ENCODE data around the gene DFFA. TPM values are rescaled to one million over a fixed set of nuclear protein-coding genes. Genes with fewer than 3 reads are reported as not detected.

Gene DFFA
- polyA plus RNA-seq, 1 of the 3 experiments (the other 2 are of a cell fraction) = 42.3 TPM

DNA sequence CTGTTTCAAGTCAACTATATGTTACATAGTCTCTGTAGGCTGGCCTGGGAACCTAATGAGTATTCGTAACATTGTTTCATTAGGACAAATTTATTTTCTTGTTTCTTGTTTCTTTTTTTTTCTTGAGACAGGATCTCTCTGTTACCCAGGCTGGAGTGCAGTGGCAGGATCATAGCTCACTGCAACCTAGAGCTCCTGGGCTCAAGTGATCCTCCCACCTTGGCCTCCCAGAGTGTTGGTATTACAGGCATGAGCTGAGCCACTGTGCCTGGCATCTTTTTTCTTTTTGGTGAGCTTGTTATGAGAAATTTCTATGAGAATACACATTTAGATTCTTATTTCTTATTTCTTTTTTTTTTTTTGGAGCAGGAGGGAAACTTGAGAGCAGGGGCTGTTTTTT lies 35.3 kb downstream of the DFFA start:
- WGBS (ENCODE audit: low lambda C conversion rate) = 92% methylated on average over 1 of the region's 1 CpG
- CTCF ChIA-PET = interaction anchor here (1.3 to 10.8 kb wide), 2 partner anchors 8 to 57 kb away, joined by 4 to 203 read pairs; no protein-coding TSS in a partner anchor

DNA sequence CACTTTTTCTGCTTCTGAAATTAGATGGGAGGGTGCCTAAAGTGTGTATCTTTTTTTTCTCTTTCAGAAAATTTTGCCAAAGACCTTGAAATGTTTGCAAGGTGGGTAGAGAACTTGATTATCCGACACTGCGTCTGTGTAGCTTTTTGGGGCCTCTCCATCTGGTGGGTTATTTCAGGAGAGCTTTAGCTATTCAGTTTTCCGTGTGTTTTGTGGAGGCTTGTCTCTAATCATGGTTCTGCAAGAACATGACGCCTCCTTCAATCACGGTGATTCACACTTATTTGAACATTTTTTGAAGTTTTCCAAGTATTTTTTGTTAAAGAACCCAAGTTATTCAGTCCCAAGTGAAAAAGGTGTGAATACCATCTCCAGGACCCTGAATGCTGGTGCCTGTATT lies 37.7 kb downstream of the DFFA start:
- Histone ChIP-seq H3K4me1 (ENCODE audit: control insufficient read depth in 1 of 2, insufficient read depth in 2 of 2, low read depth in 1 of 2, low read length in 1 of 2) (peaks cover 8 to 9% of the 10 kb centered on the region in 2 experiments; a peak in 2 of 4 replicates), H3K27me3 (ENCODE audit: insufficient read depth) (no peaks in the 10 kb centered on the region), H4K20me1 (ENCODE audit: insufficient read depth) (no peaks in the 10 kb centered on the region), H3F3A (replicated peaks; ENCODE audit: insufficient read depth) (peaks cover 4% of the 10 kb centered on the region), H2AFZ (ENCODE audit: low read depth) (no peak overlapping the region), H3K9me2 (no peaks in the 10 kb centered on the region), H3K4me3 (ENCODE audit: low read depth in 2 of 2, low read length in 1 of 2) (no peak overlapping the region), H3K9me3 (no peaks in the 10 kb centered on the region), H3K9ac (no peak overlapping the region), H3K4me2 (no peak overlapping the region), H3K79me2 (ENCODE audit: insufficient read depth) (peaks cover 18% of the 10 kb centered on the region), H3K36me3 (replicated peaks in 1 of 2; ENCODE audit: control insufficient read depth in 1 of 2, insufficient read depth in 2 of 2, low read length in 1 of 2) (peaks cover 0 to 3% of the 10 kb centered on the region in 2 experiments), H3K27ac (ENCODE audit: low read depth in 2 of 2, low read length in 1 of 2) (no peak overlapping the region)
- no peak for DNase-seq
- 99% methylated on average over 5 of the region's 5 CpGs for WGBS (ENCODE audit: low lambda C conversion rate)
- ChIA-PET POLR2A (interaction anchor here (0.9 kb wide), 1 partner anchor 8 kb away, joined by 3 read pairs; no protein-coding TSS in a partner anchor), CTCF (interaction anchor here (1.2 to 10.8 kb wide), 3 partner anchors 12 to 60 kb away, joined by 3 to 203 read pairs (median 4); partner anchors contain the start of gene PEX14)
- TF ChIP-seq, protein P1, sequence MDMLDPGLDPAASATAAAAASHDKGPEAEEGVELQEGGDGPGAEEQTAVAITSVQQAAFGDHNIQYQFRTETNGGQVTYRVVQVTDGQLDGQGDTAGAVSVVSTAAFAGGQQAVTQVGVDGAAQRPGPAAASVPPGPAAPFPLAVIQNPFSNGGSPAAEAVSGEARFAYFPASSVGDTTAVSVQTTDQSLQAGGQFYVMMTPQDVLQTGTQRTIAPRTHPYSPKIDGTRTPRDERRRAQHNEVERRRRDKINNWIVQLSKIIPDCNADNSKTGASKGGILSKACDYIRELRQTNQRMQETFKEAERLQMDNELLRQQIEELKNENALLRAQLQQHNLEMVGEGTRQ (IDR thresholded peaks at IDR 0.05; ENCODE audit: borderline replicate concordance, low read depth, low read length) = no peak
- no peak for TF ChIP-seq FOXM1 (IDR thresholded peaks at IDR 0.05; ENCODE audit: low read depth)
- TF ChIP-seq FOXJ3 (CRISPR knock-in tag; IDR thresholded peaks at IDR 0.05) = no peak
- TF ChIP-seq GATA2 (CRISPR knock-in tag; IDR thresholded peaks at IDR 0.05) = no peak
- no peak for TF ChIP-seq EZH2phosphoT487 (IDR thresholded peaks at IDR 0.05; ENCODE audit: borderline replicate concordance, low read depth)
- no peak for TF ChIP-seq EP300 (IDR thresholded peaks at IDR 0.05; ENCODE audit: borderline replicate concordance in 1 of 2, low read depth in 1 of 2, low read length in 1 of 2)
- no peak for TF ChIP-seq ZBTB33 (IDR thresholded peaks at IDR 0.05; ENCODE audit: borderline replicate concordance, low read depth)

More for the DNA sequence above, 35.3 kb downstream of the DFFA start:
- Histone ChIP-seq H3F3A (replicated peaks; ENCODE audit: insufficient read depth) (peaks cover 4% of the 10 kb centered on the region), H3K9me3 (no peaks in the 10 kb centered on the region), H2AFZ (ENCODE audit: low read depth) (no peak overlapping the region), H3K4me1 (ENCODE audit: control insufficient read depth in 1 of 2, insufficient read depth in 2 of 2, low read depth in 1 of 2, low read length in 1 of 2) (peaks cover 0 to 5% of the 10 kb centered on the region in 2 experiments; a peak in 2 of 4 replicates), H3K4me2 (peak overlapping the region; percentile 52; the same call in 1 of the 2 replicates), H3K27ac (ENCODE audit: low read depth in 2 of 2, low read length in 1 of 2) (0 out of 4 replicates have a peak overlapping the region, but pooled peaks of 1 of the 2 experiments have one; percentile 3), H3K36me3 (replicated peaks in 1 of 2; ENCODE audit: control insufficient read depth in 1 of 2, insufficient read depth in 2 of 2, low read length in 1 of 2) (peaks cover under 1 to 3% of the 10 kb centered on the region in 2 experiments), H3K27me3 (ENCODE audit: insufficient read depth) (no peaks in the 10 kb centered on the region), H3K79me2 (ENCODE audit: insufficient read depth) (peaks cover 4% of the 10 kb centered on the region; the same call in 1 of the 2 replicates), H3K9ac (no peak overlapping the region), H3K4me3 (ENCODE audit: low read depth in 2 of 2, low read length in 1 of 2) (no peak overlapping the region), H4K20me1 (ENCODE audit: insufficient read depth) (no peaks in the 10 kb centered on the region), H3K9me2 (no peaks in the 10 kb centered on the region)
- POLR2A ChIA-PET = no interaction called here
- DNase-seq = no peak
- TF ChIP-seq FOXM1 (IDR thresholded peaks at IDR 0.05; ENCODE audit: low read depth) = no peak
- no peak for TF ChIP-seq YY1 (IDR thresholded peaks at IDR 0.05; ENCODE audit: low read depth)
- no peak for TF ChIP-seq TEAD4 (IDR thresholded peaks at IDR 0.05; ENCODE audit: borderline replicate concordance, insufficient read depth)
- TF ChIP-seq RAD21 (IDR thresholded peaks at IDR 0.05; ENCODE audit: low read length) = no peak
- TF ChIP-seq SMC3 (IDR thresholded peaks at IDR 0.05; ENCODE audit: low read depth, low read length) = no peak
- TF ChIP-seq GATA2 (CRISPR knock-in tag; IDR thresholded peaks at IDR 0.05) = no peak
- no peak for TF ChIP-seq EP300 (IDR thresholded peaks at IDR 0.05; ENCODE audit: borderline replicate concordance in 1 of 2, low read depth in 1 of 2, low read length in 1 of 2)
- no peak for TF ChIP-seq RFX5 (IDR thresholded peaks at IDR 0.05; ENCODE audit: low read length)
- TF ChIP-seq FOSL2 (IDR thresholded peaks at IDR 0.05; ENCODE audit: borderline replicate concordance, low read depth) = no peak
- TF ChIP-seq RCOR1 (IDR thresholded peaks at IDR 0.05; ENCODE audit: low read length) = no peak
- no peak for TF ChIP-seq FOXJ3 (CRISPR knock-in tag; IDR thresholded peaks at IDR 0.05)
- TF ChIP-seq, protein P1 (IDR thresholded peaks at IDR 0.05; ENCODE audit: borderline replicate concordance, low read depth, low read length) = no peak
- TF ChIP-seq GABPA (IDR thresholded peaks at IDR 0.05; ENCODE audit: low read depth) = no peak
- no peak for TF ChIP-seq NRF1 (IDR thresholded peaks at IDR 0.05; ENCODE audit: low read depth, low read length)

Measured in SK-N-SH (cell line).